GM18519 (cell line): ENCODE results near the gene NRF1.

Source experiments
- ATAC-seq: cut with Tn5 transposase; IDR thresholded peaks from one replicate; pipeline ENCODE4 v1.9.1; 2021; ENCODE audit warnings: mild to moderate bottlenecking, moderate library complexity; ENCODE audit not compliant: unreplicated experiment, low FRiP score

The NRF1 gene

GRCh38 chr7:129765352-129765751 is 153.8 kb downstream of the NRF1 start:
- ATAC-seq = no peak

- no peak for ATAC-seq
These were observed 155.8 kb downstream of the NRF1 start for GRCh38 chr7:129767120-129768015.

- no peak for ATAC-seq
These were observed 157.3 kb downstream of the NRF1 start for GRCh38 chr7:129768614-129769399.

GRCh38 chr7:129769400-129769774 is 157.9 kb downstream of the NRF1 start:
- no peak for ATAC-seq

- ATAC-seq = no peak
These were observed 158.6 kb downstream of the NRF1 start for GRCh38 chr7:129769866-129770808.

- no peak for ATAC-seq
These were observed 159.8 kb downstream of the NRF1 start for GRCh38 chr7:129771201-129771927.

- ATAC-seq = no peak
These were observed 160.5 kb downstream of the NRF1 start for GRCh38 chr7:129771928-129772479.

- no peak for ATAC-seq
These were observed 161.2 kb downstream of the NRF1 start for GRCh38 chr7:129772646-129773280.

GRCh38 chr7:129773328-129773731 is 161.8 kb downstream of the NRF1 start:
- no peak for ATAC-seq

- no peak for ATAC-seq
These were observed 162.4 kb downstream of the NRF1 start for GRCh38 chr7:129773871-129774270.

- no peak for ATAC-seq
These were observed 162.8 kb downstream of the NRF1 start for GRCh38 chr7:129774359-129774758.

GRCh38 chr7:129774871-129775694 is 163.6 kb downstream of the NRF1 start:
- ATAC-seq = no peak

- ATAC-seq = no peak
These were observed 164.3 kb downstream of the NRF1 start for GRCh38 chr7:129775695-129776361.

- ATAC-seq = no peak
These were observed 164.8 kb downstream of the NRF1 start for GRCh38 chr7:129776362-129776722.

- ATAC-seq = no peak
These were observed 165.8 kb downstream of the NRF1 start for GRCh38 chr7:129777195-129777844.

- ATAC-seq = no peak
These were observed 166.7 kb downstream of the NRF1 start for GRCh38 chr7:129777993-129778769.
